Nephron progenitor cell (in vitro differentiated cells): Measurements from ENCODE around the gene LHFPL2.

Source experiments
- DNase-seq: peaks from one replicate; pipeline ENCODE4 v3.0.0; 2021
- H3K27ac Mint-ChIP-seq: 2 replicates; pipeline ENCODE4 v1.8.0; 2021; ENCODE audit warnings: mild to moderate bottlenecking, moderate library complexity, mixed read lengths
- H3K27me3 Mint-ChIP-seq: 2 replicates; pipeline ENCODE4 v1.8.0; 2021; ENCODE audit warnings: mild to moderate bottlenecking, low read depth, mixed read lengths; ENCODE audit not compliant: poor library complexity
- H3K36me3 Mint-ChIP-seq: 2 replicates; pipeline ENCODE4 v1.8.0; 2021; ENCODE audit warnings: low read depth, mixed read lengths
- H3K4me1 Mint-ChIP-seq: 2 replicates; pipeline ENCODE4 v1.8.0; 2021; ENCODE audit warnings: mixed read lengths
- H3K4me3 Mint-ChIP-seq: 2 replicates; pipeline ENCODE4 v1.8.0; 2021; ENCODE audit warnings: mild to moderate bottlenecking, moderate library complexity, mixed read lengths
- H3K9me3 Mint-ChIP-seq: 2 replicates; pipeline ENCODE4 v1.8.0; 2021; ENCODE audit warnings: mild to moderate bottlenecking, moderate library complexity, mixed read lengths
- CTCF ChIP-seq: fragments of 200-600 bp; sonication (generic); IDR thresholded peaks from 2 replicates; pipeline ENCODE4 v1.5.0; 2021; ENCODE audit warnings: antibody characterized with exemption

Gene LHFPL2

GRCh38 chr5:78569441-78569840, 79.1 kb downstream of the LHFPL2 start:
- peaks cover 35% of the 10 kb centered on the region for H3K36me3 Mint-ChIP-seq
- H3K27ac Mint-ChIP-seq: peak overlapping the region; percentile 89
- H3K27me3 Mint-ChIP-seq: no peaks in the 10 kb centered on the region
- no peak for TF ChIP-seq CTCF
- H3K4me1 Mint-ChIP-seq: peaks cover 74% of the 10 kb centered on the region
- DNase-seq: peak; percentile 59
- H3K4me3 Mint-ChIP-seq: peak overlapping the region; percentile 47
- no peaks in the 10 kb centered on the region for H3K9me3 Mint-ChIP-seq

- Mint-ChIP-seq H3K27me3 (no peaks in the 10 kb centered on the region), H3K4me3 (peak overlapping the region; percentile 47), H3K9me3 (no peaks in the 10 kb centered on the region), H3K36me3 (peaks cover 35% of the 10 kb centered on the region), H3K27ac (peak overlapping the region; percentile 89), H3K4me1 (peaks cover 70% of the 10 kb centered on the region)
- DNase-seq: no peak
- no peak for TF ChIP-seq CTCF
Observed at GRCh38 chr5:78568676-78569075, 79.9 kb downstream of the LHFPL2 start.

GRCh38 chr5:78568212-78568611, 80.4 kb downstream of the LHFPL2 start:
- peak overlapping the region; percentile 21 for H3K4me3 Mint-ChIP-seq
- H3K36me3 Mint-ChIP-seq: peaks cover 38% of the 10 kb centered on the region
- H3K4me1 Mint-ChIP-seq: peaks cover 69% of the 10 kb centered on the region
- no peaks in the 10 kb centered on the region for H3K9me3 Mint-ChIP-seq
- H3K27me3 Mint-ChIP-seq: no peaks in the 10 kb centered on the region
- no peak for TF ChIP-seq CTCF
- H3K27ac Mint-ChIP-seq: peak overlapping the region; percentile 89
- no peak for DNase-seq

GRCh38 chr5:78567617-78568016, 81.0 kb downstream of the LHFPL2 start:
- Mint-ChIP-seq H3K9me3 (no peaks in the 10 kb centered on the region), H3K4me1 (peaks cover 70% of the 10 kb centered on the region), H3K36me3 (peaks cover 38% of the 10 kb centered on the region)

GRCh38 chr5:78566747-78567425, 81.7 kb downstream of the LHFPL2 start:
- Mint-ChIP-seq H3K27ac (no peak overlapping the region), H3K36me3 (peaks cover 44% of the 10 kb centered on the region), H3K9me3 (no peaks in the 10 kb centered on the region), H3K4me1 (peaks cover 74% of the 10 kb centered on the region), H3K27me3 (no peaks in the 10 kb centered on the region), H3K4me3 (no peak overlapping the region)
- DNase-seq: no peak
- no peak for TF ChIP-seq CTCF

More at GRCh38 chr5:78567617-78568016, 81.0 kb downstream of the LHFPL2 start:
- Mint-ChIP-seq H3K4me3 (no peak overlapping the region), H3K27me3 (no peaks in the 10 kb centered on the region), H3K27ac (peak overlapping the region; percentile 40)
- DNase-seq: no peak
- no peak for TF ChIP-seq CTCF

- no peaks in the 10 kb centered on the region for H3K9me3 Mint-ChIP-seq
- no peak for TF ChIP-seq CTCF
- H3K4me3 Mint-ChIP-seq: no peak overlapping the region
- peaks cover 52% of the 10 kb centered on the region for H3K36me3 Mint-ChIP-seq
- no peaks in the 10 kb centered on the region for H3K27me3 Mint-ChIP-seq
- DNase-seq: no peak
- peaks cover 68% of the 10 kb centered on the region for H3K4me1 Mint-ChIP-seq
- H3K27ac Mint-ChIP-seq: no peak overlapping the region
Observed at GRCh38 chr5:78565395-78565794, 83.2 kb downstream of the LHFPL2 start.
